Measurements from ENCODE around the gene CTAGE8.
"Not testable (repeated sequence)": the region's sequence is repeated elsewhere in the genome, so short reads cannot be mapped to it uniquely, and the experiment has no call there.

Gene CTAGE8

DNA sequence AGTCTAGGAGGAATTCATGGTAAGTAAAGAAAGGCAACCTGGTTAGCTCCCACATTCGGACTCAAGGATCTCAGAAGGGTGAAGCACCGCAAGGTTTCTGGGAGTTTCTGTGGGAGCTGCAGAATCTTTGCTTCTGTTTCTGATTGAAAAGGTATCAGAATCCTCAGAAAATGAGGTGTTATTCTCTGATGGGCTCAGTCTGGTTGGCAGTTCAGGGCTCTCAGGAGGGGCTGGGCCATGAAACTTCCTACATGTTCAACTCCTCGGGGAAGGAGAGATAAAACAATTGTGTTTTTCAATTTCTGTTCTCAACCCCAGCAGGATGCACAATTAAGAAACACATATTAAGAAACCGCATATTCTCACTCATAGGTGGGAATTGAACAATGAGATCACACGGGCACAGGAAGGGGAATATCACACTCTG lies 13.6 kb downstream of the CTAGE8 start:
- DNase-seq (ENCODE audit: low read depth, low spot score): no peak

- DNase-seq (ENCODE audit: low read depth, low spot score): not testable (repeated sequence)
Measured at GRCh38 chr7:144252307-144252706, 16.8 kb downstream of the CTAGE8 start.

DNA sequence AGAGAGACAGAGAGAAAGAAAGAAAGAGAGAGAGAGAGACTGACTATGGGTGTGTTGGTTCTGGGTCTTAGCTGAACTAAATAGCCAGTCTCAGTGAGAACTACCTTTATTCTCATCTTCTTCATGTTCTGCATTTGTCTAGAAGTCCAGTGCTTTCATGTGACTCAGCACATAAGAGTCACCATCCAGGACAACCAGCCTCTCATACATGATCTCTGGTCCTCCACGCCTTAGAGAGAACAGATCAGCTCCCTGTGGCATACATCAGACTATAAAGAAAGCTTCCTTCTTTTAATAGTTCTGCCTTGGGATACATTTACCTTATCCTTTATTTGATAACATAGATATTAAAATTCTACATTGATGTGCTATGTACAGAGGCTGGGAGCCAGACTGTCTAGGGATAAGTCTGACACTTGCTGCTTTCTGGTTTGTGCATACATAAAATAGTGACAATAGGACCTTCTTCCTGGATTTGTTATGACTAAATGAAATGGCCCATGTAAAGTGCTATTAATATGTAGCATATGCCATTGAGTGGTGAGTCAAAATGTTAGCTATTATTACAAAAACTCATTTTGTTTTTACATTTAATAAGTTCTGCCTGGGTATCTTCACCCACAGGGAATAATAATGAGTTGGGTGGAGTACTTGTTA lies 21.3 kb downstream of the CTAGE8 start:
- not testable (repeated sequence) for DNase-seq (ENCODE audit: low read depth, low spot score)

GRCh38 chr7:144246967-144247366 lies 22.1 kb downstream of the CTAGE8 start:
- DNase-seq (ENCODE audit: low read depth, low spot score): not testable (repeated sequence)

- not testable (repeated sequence) for DNase-seq (ENCODE audit: low read depth, low spot score)
Measured at GRCh38 chr7:144245372-144245771, 23.7 kb downstream of the CTAGE8 start.

DNA sequence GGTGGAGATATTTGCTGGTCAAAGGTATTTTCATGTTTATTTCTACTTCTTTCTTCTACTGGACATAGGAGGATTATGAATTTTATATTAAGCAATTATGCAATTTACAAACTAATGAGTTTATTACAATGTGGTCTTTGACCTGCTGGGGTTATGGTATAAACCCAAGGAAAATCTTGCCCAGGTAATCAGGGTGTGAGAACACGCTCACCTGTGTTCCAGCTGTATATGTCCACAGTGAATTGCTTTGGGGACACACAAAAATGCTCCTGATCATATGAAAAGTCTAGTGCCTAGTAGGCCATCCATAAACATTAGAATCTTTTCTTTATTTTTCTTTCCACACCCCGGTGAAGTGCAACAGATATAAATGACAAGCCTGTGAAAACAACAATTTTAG lies 29.7 kb downstream of the CTAGE8 start, which contains the start of gene OR2A42:
Gene OR2A42 (minus strand): TSS at position 241 of the 400 bp plus-strand sequence. CDS start 6,762 bp downstream, outside the sequence.
- DNase-seq (ENCODE audit: low read depth, low spot score): not testable (repeated sequence)

- DNase-seq (ENCODE audit: low read depth, low spot score): not testable (repeated sequence)
Measured at GRCh38 chr7:144238530-144239082, 30.5 kb downstream of the CTAGE8 start.

GRCh38 chr7:144233039-144233438 lies 36.0 kb downstream of the CTAGE8 start:
- not testable (repeated sequence) for DNase-seq (ENCODE audit: low read depth, low spot score)

GRCh38 chr7:144231027-144231426 lies 38.1 kb downstream of the CTAGE8 start:
- DNase-seq (ENCODE audit: low read depth, low spot score): not testable (repeated sequence)

DNA sequence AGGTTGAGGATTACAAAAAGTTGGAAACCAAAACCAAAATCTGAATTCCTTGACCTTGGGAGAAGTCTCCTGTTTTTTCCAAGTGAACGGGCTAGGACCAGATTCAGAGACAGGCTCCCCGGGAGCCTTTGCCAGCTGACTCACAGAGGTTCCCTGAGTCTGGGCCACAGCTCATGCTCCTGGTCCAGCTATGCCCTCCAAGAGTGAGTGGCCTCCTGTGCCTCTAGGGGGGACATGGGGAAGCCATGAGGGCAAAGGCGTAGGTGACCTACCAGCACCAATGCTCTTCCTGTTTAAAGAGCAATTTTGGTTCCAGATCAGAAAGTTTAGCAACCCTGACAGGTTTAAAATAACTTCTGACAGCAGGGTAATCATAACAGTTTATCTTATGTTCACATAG lies 40.3 kb downstream of the CTAGE8 start:
- DNase-seq (ENCODE audit: low read depth, low spot score): not testable (repeated sequence)

DNA sequence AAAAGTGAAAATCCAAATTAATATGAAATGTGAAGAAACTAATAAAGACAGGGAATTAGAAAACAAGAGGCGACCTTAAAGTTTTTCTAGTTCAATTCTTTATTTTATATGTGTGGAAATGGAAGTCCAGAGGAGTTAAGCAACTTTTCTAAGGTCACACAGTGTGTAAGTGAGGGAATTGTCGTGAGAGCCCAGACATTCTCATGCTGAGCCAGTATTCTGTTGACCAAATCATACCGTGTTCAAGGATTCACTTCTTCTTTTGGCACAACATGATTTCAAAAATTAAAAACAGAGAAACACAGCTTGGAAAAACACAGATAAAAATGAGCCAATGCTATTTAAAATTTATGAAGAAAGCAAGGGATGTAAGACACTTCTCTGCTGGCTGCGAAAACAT lies 42.2 kb downstream of the CTAGE8 start:
- DNase-seq (ENCODE audit: low read depth, low spot score): not testable (repeated sequence)

- DNase-seq (ENCODE audit: low read depth, low spot score): not testable (repeated sequence)
Measured at GRCh38 chr7:144223675-144224074, 45.4 kb downstream of the CTAGE8 start.

DNA sequence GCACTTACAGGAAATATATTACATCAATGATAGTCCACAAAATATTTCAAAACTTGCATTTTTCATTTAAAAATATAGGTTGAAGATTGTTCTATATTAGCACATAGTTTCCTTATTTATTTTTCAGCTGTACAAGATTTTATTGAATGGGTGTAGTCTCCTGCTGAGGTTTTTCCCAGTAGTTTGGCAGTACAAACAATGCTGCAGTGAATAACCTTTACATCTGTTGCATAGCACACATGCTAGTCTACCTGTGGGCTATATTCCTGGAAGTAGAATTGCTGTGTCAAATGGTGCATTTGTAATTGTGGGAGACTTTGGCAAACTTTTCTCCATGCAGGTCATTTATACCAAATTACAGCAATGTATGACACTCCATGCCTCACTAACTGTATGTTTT lies 48.6 kb downstream of the CTAGE8 start:
- DNase-seq (ENCODE audit: low read depth, low spot score): not testable (repeated sequence)

- not testable (repeated sequence) for DNase-seq (ENCODE audit: low read depth, low spot score)
Measured at GRCh38 chr7:144219149-144219548, 49.9 kb downstream of the CTAGE8 start.

- not testable (repeated sequence) for DNase-seq (ENCODE audit: low read depth, low spot score)
Measured at GRCh38 chr7:144218581-144218980, 50.5 kb downstream of the CTAGE8 start.

DNA sequence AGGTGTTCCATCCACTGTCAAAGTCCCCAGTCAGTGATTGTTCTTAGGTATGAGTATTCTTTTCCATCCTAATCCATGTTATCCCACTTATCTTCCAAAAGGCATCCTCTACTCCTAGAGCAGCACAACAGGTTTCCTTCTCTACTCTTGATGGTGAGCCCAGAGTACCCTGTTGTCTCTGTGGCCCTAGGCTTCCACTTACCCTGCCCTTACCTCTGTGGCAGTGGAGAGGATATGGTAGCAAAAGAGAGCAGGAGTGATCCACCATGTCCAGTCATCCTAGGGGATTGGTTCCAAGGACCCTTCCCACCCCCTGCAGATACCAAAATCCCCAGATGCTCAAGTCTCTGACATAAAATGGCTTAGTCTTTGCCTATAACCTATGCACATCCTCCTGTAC lies 51.9 kb downstream of the CTAGE8 start:
- DNase-seq (ENCODE audit: low read depth, low spot score): not testable (repeated sequence)

Measured in activated CD4-positive, CD25-positive, alpha-beta regulatory T cell treated with anti-CD3 and anti-CD28 coated beads, Interleukin-2, amount 50 U/mL, for 16 hours (primary cell).